Measurements from ENCODE around the gene KRT16. TPM values are rescaled to one million over a fixed set of nuclear protein-coding genes. Genes with fewer than 3 reads are reported as not detected.

The KRT16 gene
- total and polyA plus RNA-seq, 2 donors (not counting 1 experiment from before 2014, with no cell fraction given) = not detected

DNA sequence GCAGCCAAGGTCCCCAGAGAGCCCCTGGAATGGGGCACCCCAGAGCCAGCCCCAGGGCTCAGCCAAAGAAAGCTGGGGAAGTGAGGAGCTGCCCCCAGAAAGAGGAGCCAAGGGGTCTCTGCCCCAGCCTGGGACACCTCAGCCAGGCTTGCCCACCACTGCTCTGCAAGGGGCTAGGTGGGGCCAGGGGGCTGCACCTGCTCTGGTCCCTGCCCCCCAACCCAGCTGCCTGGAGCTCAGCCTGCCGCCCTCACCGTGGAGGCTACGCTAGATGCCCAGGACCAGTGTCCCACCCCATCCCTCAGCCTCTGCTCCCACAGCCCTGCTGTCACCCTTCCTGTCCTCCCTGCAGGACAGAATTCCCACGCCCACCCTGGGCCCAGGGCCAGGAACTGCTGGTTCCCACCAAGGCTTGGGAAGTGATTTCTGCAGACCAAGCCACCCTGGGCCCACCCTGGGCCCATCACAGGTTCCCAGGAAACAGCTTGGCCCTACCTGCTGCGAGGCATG, 39.9 kb upstream of the KRT16 start:
- CTCF ChIA-PET = interaction anchor here (1.8 to 11.9 kb wide), 2 partner anchors 13 to 102 kb away, joined by 6 to 438 read pairs; no protein-coding TSS in a partner anchor
- Histone ChIP-seq H3K4me2 (replicated peaks; ENCODE audit: low read depth, low read length, poor library complexity, severe bottlenecking) (no peak overlapping the region), H3K9ac (ENCODE audit: low read length) (no peak overlapping the region), H3K4me1 (ENCODE audit: control insufficient read depth in 2 of 2, insufficient read depth in 2 of 2, low read length in 2 of 2) (peaks cover 9 to 18% of the 10 kb centered on the region in 2 donors), H3K9me3 (ENCODE audit: control extremely low read depth in 1 of 3, control insufficient read depth in 2 of 3, insufficient read depth in 1 of 3, low read length in 2 of 3) (no peaks in the 10 kb centered on the region), H4K20me1 (ENCODE audit: control insufficient read depth, insufficient read depth, low read length, poor library complexity, severe bottlenecking) (no peaks in the 10 kb centered on the region), H3K4me3 (ENCODE audit: control extremely low read depth in 1 of 5, extremely low read depth in 1 of 5, insufficient read depth in 1 of 5, low read depth in 2 of 5, low read length in 4 of 5) (no peak overlapping the region), H3K27ac (ENCODE audit: low read length in 2 of 2) (no peak overlapping the region), H3K27me3 (replicated peaks in 1 of 4; ENCODE audit: control extremely low read depth in 1 of 4, control insufficient read depth in 3 of 4, insufficient read depth in 4 of 4, low read length in 3 of 4) (peaks cover 0 to 3% (median 1%) of the 10 kb centered on the region in 4 experiments), H3K36me3 (replicated peaks in 1 of 2; ENCODE audit: control extremely low read depth in 1 of 2, control insufficient read depth in 1 of 2, extremely low read depth in 1 of 2, insufficient read depth in 2 of 2, low read length in 1 of 2) (no peaks in the 10 kb centered on the region), H2AFZ (ENCODE audit: insufficient read depth, low read depth, low read length, poor library complexity, severe bottlenecking) (no peak overlapping the region), H3K79me2 (ENCODE audit: control insufficient read depth, insufficient read depth, low read length) (no peaks in the 10 kb centered on the region)
- ATAC-seq (ENCODE audit: low read depth) (no peak), DNase-seq (no peak)
- intact Hi-C loops (cut with micrococcal nuclease) = no loop called here
- Mint-ChIP-seq H3K9me3 (ENCODE audit: insufficient read depth) (no peaks in the 10 kb centered on the region), H3K27ac (no peak overlapping the region), H3K4me3 (no peak overlapping the region), H3K27me3 (no peaks in the 10 kb centered on the region), H3K4me1 (peaks cover 12% of the 10 kb centered on the region)
- POLR2A ChIA-PET = no interaction called here
- WGBS (ENCODE audit: insufficient coverage) = 83% methylated on average over 5 of the region's 5 CpGs
- TF ChIP-seq EZH2 (IDR thresholded peaks at IDR 0.05; ENCODE audit: borderline replicate concordance, insufficient read depth, low read depth, low read length, poor library complexity, severe bottlenecking) = no peak
- TF ChIP-seq, protein P1, sequence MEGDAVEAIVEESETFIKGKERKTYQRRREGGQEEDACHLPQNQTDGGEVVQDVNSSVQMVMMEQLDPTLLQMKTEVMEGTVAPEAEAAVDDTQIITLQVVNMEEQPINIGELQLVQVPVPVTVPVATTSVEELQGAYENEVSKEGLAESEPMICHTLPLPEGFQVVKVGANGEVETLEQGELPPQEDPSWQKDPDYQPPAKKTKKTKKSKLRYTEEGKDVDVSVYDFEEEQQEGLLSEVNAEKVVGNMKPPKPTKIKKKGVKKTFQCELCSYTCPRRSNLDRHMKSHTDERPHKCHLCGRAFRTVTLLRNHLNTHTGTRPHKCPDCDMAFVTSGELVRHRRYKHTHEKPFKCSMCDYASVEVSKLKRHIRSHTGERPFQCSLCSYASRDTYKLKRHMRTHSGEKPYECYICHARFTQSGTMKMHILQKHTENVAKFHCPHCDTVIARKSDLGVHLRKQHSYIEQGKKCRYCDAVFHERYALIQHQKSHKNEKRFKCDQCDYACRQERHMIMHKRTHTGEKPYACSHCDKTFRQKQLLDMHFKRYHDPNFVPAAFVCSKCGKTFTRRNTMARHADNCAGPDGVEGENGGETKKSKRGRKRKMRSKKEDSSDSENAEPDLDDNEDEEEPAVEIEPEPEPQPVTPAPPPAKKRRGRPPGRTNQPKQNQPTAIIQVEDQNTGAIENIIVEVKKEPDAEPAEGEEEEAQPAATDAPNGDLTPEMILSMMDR (IDR thresholded peaks at IDR 0.05) = no peak

DNA sequence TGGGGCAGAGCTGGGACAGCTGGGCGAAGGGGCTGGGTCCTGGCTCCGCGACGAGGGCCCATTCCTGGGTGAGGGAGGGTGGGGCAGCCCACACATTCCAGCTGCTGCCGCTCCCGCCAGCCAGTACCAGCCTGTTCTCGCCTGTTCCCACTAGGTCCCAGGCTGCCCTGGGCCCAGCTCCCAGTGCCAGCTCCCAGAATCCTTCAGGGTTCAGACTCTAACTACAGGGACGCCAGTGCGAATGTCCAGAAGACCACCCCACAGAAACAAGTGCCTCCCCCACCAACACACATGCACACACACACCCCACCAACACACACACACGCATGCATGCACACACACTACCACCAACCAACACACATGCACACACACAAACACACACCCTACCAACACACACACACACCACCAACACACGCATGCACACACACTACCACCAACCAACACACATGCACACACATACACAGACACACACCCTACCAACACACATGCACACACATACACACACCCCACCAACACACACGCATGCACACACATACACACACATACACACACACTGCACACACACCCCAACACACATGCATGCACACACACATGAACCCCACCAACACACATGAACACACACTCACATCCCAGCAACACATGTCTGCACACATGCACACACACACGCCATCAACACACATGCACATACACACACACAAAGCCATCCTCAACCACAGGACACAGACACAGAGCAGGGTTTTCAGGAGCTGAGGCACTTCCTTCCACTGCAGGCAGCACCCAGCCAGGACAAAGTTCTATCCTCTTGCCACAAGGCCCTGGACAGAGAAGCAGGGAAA, 39.3 kb upstream of the KRT16 start:
- Histone ChIP-seq H3K9ac (ENCODE audit: low read length) (no peak overlapping the region), H3K79me2 (ENCODE audit: control insufficient read depth, insufficient read depth, low read length) (no peaks in the 10 kb centered on the region), H2AFZ (ENCODE audit: insufficient read depth, low read depth, low read length, poor library complexity, severe bottlenecking) (no peak overlapping the region), H4K20me1 (ENCODE audit: control insufficient read depth, insufficient read depth, low read length, poor library complexity, severe bottlenecking) (no peaks in the 10 kb centered on the region), H3K27ac (ENCODE audit: low read length in 2 of 2) (no peak overlapping the region), H3K4me2 (replicated peaks; ENCODE audit: low read depth, low read length, poor library complexity, severe bottlenecking) (no peak overlapping the region), H3K36me3 (replicated peaks in 1 of 2; ENCODE audit: control extremely low read depth in 1 of 2, control insufficient read depth in 1 of 2, extremely low read depth in 1 of 2, insufficient read depth in 2 of 2, low read length in 1 of 2) (no peaks in the 10 kb centered on the region), H3K27me3 (replicated peaks in 1 of 4; ENCODE audit: control extremely low read depth in 1 of 4, control insufficient read depth in 3 of 4, insufficient read depth in 4 of 4, low read length in 3 of 4) (peaks cover 0 to 5% (median 1%) of the 10 kb centered on the region in 4 experiments), H3K9me3 (ENCODE audit: control extremely low read depth in 1 of 3, control insufficient read depth in 2 of 3, insufficient read depth in 1 of 3, low read length in 2 of 3) (no peaks in the 10 kb centered on the region), H3K4me1 (ENCODE audit: control insufficient read depth in 2 of 2, insufficient read depth in 2 of 2, low read length in 2 of 2) (peaks cover 9 to 18% of the 10 kb centered on the region in 2 donors), H3K4me3 (ENCODE audit: control extremely low read depth in 1 of 5, extremely low read depth in 1 of 5, insufficient read depth in 1 of 5, low read depth in 2 of 5, low read length in 4 of 5) (no peak overlapping the region)
- CTCF ChIA-PET = interaction anchor here (1.8 to 11.9 kb wide), 2 partner anchors 13 to 102 kb away, joined by 6 to 438 read pairs; no protein-coding TSS in a partner anchor
- 93% methylated on average over 13 of the region's 13 CpGs for WGBS (ENCODE audit: insufficient coverage)
- H3K27me3 Mint-ChIP-seq = no peaks in the 10 kb centered on the region
- ATAC-seq (ENCODE audit: low read depth) (no peak), DNase-seq (no peak)
- peaks cover 12% of the 10 kb centered on the region for H3K4me1 Mint-ChIP-seq
- intact Hi-C loops (cut with micrococcal nuclease) = no loop called here
- H3K9me3 Mint-ChIP-seq (ENCODE audit: insufficient read depth) = no peaks in the 10 kb centered on the region
- POLR2A ChIA-PET = no interaction called here
- H3K27ac Mint-ChIP-seq = no peak overlapping the region
- TF ChIP-seq, protein P1 (IDR thresholded peaks at IDR 0.05) = no peak
- no peak overlapping the region for H3K4me3 Mint-ChIP-seq

All from B cell (primary cell).